MCF 10A (cell line): ENCODE measurements around the gene SFRP5. TPM values are rescaled to one million over a fixed set of nuclear protein-coding genes. Genes with fewer than 3 reads are reported as not detected.

Experiments
- BruUV-seq: library from RNA; stranded (reverse); fragments of 400-500 nt; replicated peaks from 2 replicates; lab custom pipeline; 2021; lab: Mats Ljungman, UMichigan
- CTCF ChIA-PET: fragments of 300-600 bp; sonication (Branson Sonifier 250); formaldehyde crosslinking; extraction: SDS; loops from one replicate; lab custom pipeline; 2021; ENCODE audit warnings: antibody characterized with exemption, inconsistent platforms; lab: Yijun Ruan, JAX
- POLR2A ChIA-PET: fragments of 300-600, 350-650 bp; sonication (Branson Sonifier 250); formaldehyde crosslinking; extraction: SDS; loops from one replicate; lab custom pipeline; 2020; ENCODE audit warnings: antibody characterized with exemption, inconsistent platforms; lab: Yijun Ruan, JAX
- DNase-seq: peaks from one replicate; pipeline ENCODE4 v3.0.0-alpha.2; 2018; ENCODE audit not compliant: unreplicated experiment
- H3K27ac Mint-ChIP-seq: one replicate; pipeline ENCODE4 v1.8.0; 2022; ENCODE audit warnings: mild to moderate bottlenecking, low read depth, mixed read lengths; ENCODE audit not compliant: unreplicated experiment
- H3K27me3 Mint-ChIP-seq: one replicate; pipeline ENCODE4 v1.8.0; 2022; ENCODE audit warnings: mixed read lengths; ENCODE audit not compliant: insufficient read depth, unreplicated experiment
- H3K36me3 Mint-ChIP-seq: one replicate; pipeline ENCODE4 v1.8.0; 2022; ENCODE audit warnings: mild to moderate bottlenecking, moderate library complexity, mixed read lengths; ENCODE audit not compliant: insufficient read depth, unreplicated experiment
- H3K4me1 Mint-ChIP-seq: one replicate; pipeline ENCODE4 v1.8.0; 2022; ENCODE audit warnings: mixed read lengths; ENCODE audit not compliant: insufficient read depth, unreplicated experiment
- H3K4me3 Mint-ChIP-seq: one replicate; pipeline ENCODE4 v1.8.0; 2022; ENCODE audit warnings: mild to moderate bottlenecking, moderate library complexity, mixed read lengths; ENCODE audit not compliant: unreplicated experiment
- H3K9me3 Mint-ChIP-seq: one replicate; pipeline ENCODE4 v1.8.0; 2022; ENCODE audit warnings: mixed read lengths; ENCODE audit not compliant: unreplicated experiment
- intact Hi-C: fragments of 100-400 bp; cut with micrococcal nuclease; formaldehyde crosslinking; loops from 2 replicates; pipeline ENCODE4 v1.14.1; 2022
- total RNA-seq: library from RNA; stranded (reverse); gene quantifications from 2 replicates; pipeline ENCODE4 v1.2.3, GENCODE V29; 2022
- TF ChIP-seq, protein P1 (sequence below): fragments of 200-600 bp; IDR thresholded peaks from one replicate; pipeline ENCODE4 v1.8.0; 2022; ENCODE audit warnings: antibody characterized with exemption, mild to moderate bottlenecking; ENCODE audit not compliant: unreplicated experiment

Gene SFRP5
- total RNA-seq, 1 experiment from 2014 or later: not detected

DNA sequence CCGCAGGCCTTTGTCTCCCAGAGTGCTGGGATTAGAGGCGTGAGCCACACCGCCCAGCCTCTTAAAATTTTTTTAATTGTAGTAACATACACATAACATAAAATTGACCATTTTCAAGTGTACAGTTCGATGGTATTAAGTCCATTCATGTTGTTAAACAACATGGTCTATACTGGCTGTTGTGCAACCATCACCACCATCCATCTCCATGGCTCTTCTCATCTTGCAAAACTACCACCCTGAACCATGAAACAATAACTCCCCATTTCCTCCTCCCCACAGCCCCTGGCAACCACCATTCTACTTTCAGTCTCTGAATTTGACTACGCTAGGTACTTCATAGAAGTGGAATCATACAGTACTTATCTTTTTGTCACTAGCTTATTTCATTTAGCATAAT is 42.8 kb downstream of the SFRP5 start:
- TF ChIP-seq, protein P1, sequence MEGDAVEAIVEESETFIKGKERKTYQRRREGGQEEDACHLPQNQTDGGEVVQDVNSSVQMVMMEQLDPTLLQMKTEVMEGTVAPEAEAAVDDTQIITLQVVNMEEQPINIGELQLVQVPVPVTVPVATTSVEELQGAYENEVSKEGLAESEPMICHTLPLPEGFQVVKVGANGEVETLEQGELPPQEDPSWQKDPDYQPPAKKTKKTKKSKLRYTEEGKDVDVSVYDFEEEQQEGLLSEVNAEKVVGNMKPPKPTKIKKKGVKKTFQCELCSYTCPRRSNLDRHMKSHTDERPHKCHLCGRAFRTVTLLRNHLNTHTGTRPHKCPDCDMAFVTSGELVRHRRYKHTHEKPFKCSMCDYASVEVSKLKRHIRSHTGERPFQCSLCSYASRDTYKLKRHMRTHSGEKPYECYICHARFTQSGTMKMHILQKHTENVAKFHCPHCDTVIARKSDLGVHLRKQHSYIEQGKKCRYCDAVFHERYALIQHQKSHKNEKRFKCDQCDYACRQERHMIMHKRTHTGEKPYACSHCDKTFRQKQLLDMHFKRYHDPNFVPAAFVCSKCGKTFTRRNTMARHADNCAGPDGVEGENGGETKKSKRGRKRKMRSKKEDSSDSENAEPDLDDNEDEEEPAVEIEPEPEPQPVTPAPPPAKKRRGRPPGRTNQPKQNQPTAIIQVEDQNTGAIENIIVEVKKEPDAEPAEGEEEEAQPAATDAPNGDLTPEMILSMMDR: no peak
- Mint-ChIP-seq H3K9me3 (no peaks in the 10 kb centered on the region), H3K27me3 (no peaks in the 10 kb centered on the region), H3K27ac (no peak overlapping the region), H3K4me3 (no peak overlapping the region), H3K36me3 (no peaks in the 10 kb centered on the region), H3K4me1 (peaks cover 28% of the 10 kb centered on the region)
- no TSS peak for BruUV-seq
- intact Hi-C loops: no loop called here
- DNase-seq: no peak
- CTCF ChIA-PET: interaction anchor here (0.6 to 15.8 kb wide), 4 partner anchors 18 to 45 kb away, joined by 3 to 847 read pairs (median 24); partner anchors contain the start of genes AVPI1 and MARVELD1
- POLR2A ChIA-PET: interaction anchor here (0.7 to 15.6 kb wide), 4 partner anchors 9 to 43 kb away, joined by 3 to 539 read pairs (median 94); partner anchors contain the start of genes AVPI1 and MARVELD1

DNA sequence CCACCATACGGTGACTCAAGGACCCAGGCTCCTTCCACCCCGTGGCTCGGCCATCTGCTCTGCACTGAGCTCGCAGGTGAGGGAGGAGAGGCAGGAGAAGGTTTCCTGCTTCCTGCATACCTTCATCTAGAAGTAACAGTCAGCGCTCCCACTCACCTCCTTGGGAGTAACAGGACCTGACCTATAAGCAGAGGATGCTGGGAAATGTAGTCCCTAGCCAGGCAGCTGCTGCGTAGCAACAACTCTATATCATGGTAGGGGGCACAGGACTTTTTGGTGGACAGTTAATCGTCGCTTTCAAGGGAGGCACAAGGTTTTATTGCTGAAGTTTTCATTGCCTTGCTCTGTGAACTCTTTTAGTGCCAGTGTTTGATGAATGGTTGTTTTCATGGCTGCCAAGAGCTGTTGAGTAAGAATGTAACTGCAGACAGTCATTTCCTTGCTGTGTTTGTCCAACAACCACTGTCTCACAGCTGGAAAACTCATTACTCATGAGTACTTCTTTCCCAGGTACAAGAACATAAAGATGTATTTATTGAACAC is 45.1 kb downstream of the SFRP5 start:
- TF ChIP-seq, protein P1: no peak
- ChIA-PET CTCF (interaction anchor here (0.7 to 15.8 kb wide), 7 partner anchors 10 to 719 kb away, joined by 3 to 847 read pairs (median 16); partner anchors contain the start of genes AVPI1, MARVELD1 and ZFYVE27), POLR2A (interaction anchor here (0.5 to 15.6 kb wide), 14 partner anchors 9 to 177 kb away, joined by 3 to 539 read pairs (median 5); partner anchors contain the start of genes AVPI1, MARVELD1 and ZFYVE27)
- peak overlapping the region; percentile 64 for H3K4me3 Mint-ChIP-seq
- H3K27ac Mint-ChIP-seq: peak overlapping the region; percentile 83
- peak; percentile 92 for DNase-seq
- no TSS peak for BruUV-seq
- intact Hi-C loops: no loop called here
- no peaks in the 10 kb centered on the region for H3K36me3 Mint-ChIP-seq
- H3K27me3 Mint-ChIP-seq: no peaks in the 10 kb centered on the region
- H3K4me1 Mint-ChIP-seq: peaks cover 30% of the 10 kb centered on the region
- no peaks in the 10 kb centered on the region for H3K9me3 Mint-ChIP-seq

DNA sequence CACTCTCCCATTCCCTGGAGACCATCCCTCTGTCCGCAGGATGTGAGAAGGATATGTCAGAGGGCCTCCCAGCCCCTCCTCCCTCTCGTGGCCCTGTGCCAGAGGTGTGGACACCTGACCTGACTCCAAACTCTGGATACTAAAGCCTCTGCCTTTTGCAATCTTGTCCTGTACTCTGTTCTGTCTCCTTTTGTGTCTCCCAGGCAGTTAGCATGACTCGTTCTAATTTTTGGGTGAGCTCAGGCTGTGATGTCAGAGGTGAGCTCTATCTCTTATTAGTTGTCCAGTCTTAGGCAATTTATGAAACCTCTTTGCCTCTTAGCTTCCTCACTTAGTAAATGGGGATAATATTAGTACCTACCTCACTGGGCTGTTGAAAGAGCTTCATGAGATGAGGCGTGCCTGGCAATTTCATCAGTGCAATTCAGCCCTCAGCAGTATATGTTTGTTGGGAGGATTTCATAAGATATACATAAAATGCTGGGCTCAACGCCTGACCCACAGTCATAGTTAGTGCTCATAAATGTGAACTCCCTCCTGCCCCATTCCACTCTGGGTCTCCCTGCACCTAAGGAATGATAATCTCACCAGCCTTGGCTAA is 47.4 kb downstream of the SFRP5 start:
- peaks cover 5% of the 10 kb centered on the region for H3K36me3 Mint-ChIP-seq
- ChIA-PET CTCF (interaction anchor here (0.7 to 15.8 kb wide), 10 partner anchors 8 to 258 kb away, joined by 3 to 847 read pairs (median 4); partner anchors contain the start of genes AVPI1, MARVELD1 and ZFYVE27), POLR2A (interaction anchor here (0.6 to 15.6 kb wide), 15 partner anchors 10 to 325 kb away, joined by 3 to 539 read pairs (median 4); partner anchors contain the start of genes ANKRD2, AVPI1, MARVELD1 and PI4K2A)
- no TSS peak for BruUV-seq
- peak overlapping the region; percentile 55 for H3K27ac Mint-ChIP-seq
- peak overlapping the region; percentile 19 for H3K4me3 Mint-ChIP-seq
- intact Hi-C loops: loop anchor here (2.0 kb wide), 1 partner anchor 38 kb away; the partner anchor contains the start of gene AVPI1
- no peaks in the 10 kb centered on the region for H3K9me3 Mint-ChIP-seq
- DNase-seq: peak; percentile 97
- H3K4me1 Mint-ChIP-seq: peaks cover 39% of the 10 kb centered on the region
- no peaks in the 10 kb centered on the region for H3K27me3 Mint-ChIP-seq
- TF ChIP-seq, protein P1: no peak

DNA sequence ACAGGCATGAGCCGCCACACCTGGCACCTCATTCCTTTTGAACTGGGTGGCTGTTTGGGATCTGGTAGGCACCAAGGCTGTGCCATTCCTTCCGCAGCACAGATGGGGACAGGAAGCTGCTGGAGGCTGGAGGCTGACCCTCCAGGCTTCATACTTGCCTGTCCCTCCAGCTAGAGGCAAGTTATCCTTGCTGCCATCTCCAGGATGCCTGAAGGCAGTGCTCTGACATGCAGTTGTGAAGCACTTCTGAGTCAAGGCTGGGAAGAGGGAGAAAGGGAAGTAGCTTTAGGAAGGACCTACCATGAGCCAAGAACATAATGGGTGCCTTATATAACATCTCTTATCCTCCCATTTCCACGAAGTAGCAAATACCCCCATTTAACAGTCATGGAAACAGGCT is 48.8 kb downstream of the SFRP5 start:
- H3K27me3 Mint-ChIP-seq: no peaks in the 10 kb centered on the region
- no peak overlapping the region for H3K4me3 Mint-ChIP-seq
- intact Hi-C loops: no loop called here
- no peaks in the 10 kb centered on the region for H3K9me3 Mint-ChIP-seq
- TF ChIP-seq, protein P1: no peak
- BruUV-seq: no TSS peak
- no peak for DNase-seq
- peaks cover 49% of the 10 kb centered on the region for H3K4me1 Mint-ChIP-seq
- ChIA-PET CTCF (interaction anchor here (0.6 to 15.8 kb wide), 6 partner anchors 9 to 444 kb away, joined by 3 to 847 read pairs (median 8); partner anchors contain the start of genes AVPI1 and MARVELD1), POLR2A (interaction anchor here (1.1 to 15.6 kb wide), 6 partner anchors 8 to 74 kb away, joined by 3 to 539 read pairs (median 40); partner anchors contain the start of genes AVPI1, MARVELD1 and ZFYVE27)
- H3K27ac Mint-ChIP-seq: no peak overlapping the region
- peaks cover 15% of the 10 kb centered on the region for H3K36me3 Mint-ChIP-seq
